Hepatocyte (in vitro differentiated cells): ENCODE results near the gene ARHGEF25. TPM values are rescaled to one million over a fixed set of nuclear protein-coding genes. Genes with fewer than 3 reads are reported as not detected.
A peak's percentile ranks its signal among the peaks of the same experiment; 100 is the strongest.

ENCODE experiments used
- DNase-seq: peaks from one replicate; pipeline ENCODE4 v3.0.0-alpha.2; 2016; ENCODE audit warnings: low spot score
- H2AFZ ChIP-seq: fragments of 200-600 bp; sonication (generic); 2 replicates; pipeline ENCODE4 v1.6.0; 2016; ENCODE audit warnings: antibody characterized with exemption, mild to moderate bottlenecking
- H3K27ac ChIP-seq: fragments of 200-600 bp; sonication (generic); 2 replicates; pipeline ENCODE4 v1.5.1; 2016; ENCODE audit warnings: mild to moderate bottlenecking
- H3K27me3 ChIP-seq: fragments of 200-600 bp; sonication (generic); 2 replicates; pipeline ENCODE4 v1.6.1; 2016
- H3K36me3 ChIP-seq: fragments of 200-600 bp; sonication (generic); replicated peaks from 2 replicates; pipeline ENCODE4 v1.5.1; 2016; ENCODE audit warnings: low read depth; ENCODE audit not compliant: insufficient read depth
- H3K4me1 ChIP-seq: fragments of 200-600 bp; sonication (generic); 2 replicates; pipeline ENCODE4 v1.5.1; 2016; ENCODE audit warnings: mild to moderate bottlenecking, moderate library complexity; ENCODE audit not compliant: insufficient read depth
- H3K4me2 ChIP-seq: fragments of 200-600 bp; sonication (generic); 2 replicates; pipeline ENCODE4 v1.6.0; 2016
- H3K4me3 ChIP-seq: fragments of 200-600 bp; sonication (generic); 2 replicates; pipeline ENCODE4 v1.5.1; 2016; ENCODE audit warnings: mild to moderate bottlenecking
- H3K79me2 ChIP-seq: fragments of 200-600 bp; sonication (generic); 2 replicates; pipeline ENCODE4 v1.6.0; 2017; ENCODE audit warnings: mild to moderate bottlenecking
- H3K9me2 ChIP-seq: fragments of 200-600 bp; sonication (generic); replicated peaks from 2 replicates; pipeline ENCODE4 v1.6.0; 2017; ENCODE audit warnings: mild to moderate bottlenecking; ENCODE audit not compliant: insufficient read depth
- H3K9me3 ChIP-seq: fragments of 200-600 bp; sonication (generic); 2 replicates; pipeline ENCODE4 v1.5.1; 2016; ENCODE audit warnings: low read depth, mild to moderate bottlenecking
- H4K20me1 ChIP-seq: fragments of 200-600 bp; sonication (generic); 2 replicates; pipeline ENCODE4 v1.6.0; 2016; ENCODE audit warnings: mild to moderate bottlenecking; ENCODE audit not compliant: insufficient read depth, poor library complexity, severe bottlenecking
- CTCF ChIP-seq: fragments of 200-600 bp; sonication (generic); IDR thresholded peaks from 2 replicates; pipeline ENCODE4 v1.5.1; 2016; ENCODE audit warnings: antibody characterized with exemption, mild to moderate bottlenecking; ENCODE audit not compliant: poor library complexity
- EZH2 ChIP-seq: fragments of 200-600 bp; sonication (generic); IDR thresholded peaks from 2 replicates; pipeline ENCODE4 v1.6.1; 2016; ENCODE audit warnings: antibody characterized with exemption, mild to moderate bottlenecking, borderline replicate concordance
- EZH2phosphoT487 ChIP-seq: fragments of 200-600 bp; sonication (generic); IDR thresholded peaks from one replicate; pipeline ENCODE4 v1.6.1; 2018; ENCODE audit warnings: antibody characterized with exemption, mild to moderate bottlenecking, low read depth, moderate library complexity; ENCODE audit not compliant: unreplicated experiment, severe bottlenecking
- WGBS: methylation state at CpG from one replicate; pipeline ENCODE4 v1.1.6; 2016; ENCODE audit warnings: low lambda C conversion rate; ENCODE audit errors: missing lambda C conversion rate; 5-methylcytosine and 5-hydroxymethylcytosine counted together
- polyA plus RNA-seq: library from polyadenylated mRNA; unstranded; fragments of >200 nt; fragmentation: Nextera tagmentation; extraction: Ambion mirVana; gene quantifications from 2 replicates; pipeline ENCODE4 v1.2.1, GENCODE V29; 2016
- total RNA-seq: library from RNA; depleted of rRNA; stranded (reverse); fragments of >200 nt; gene quantifications from 2 replicates; pipeline ENCODE4 v1.2.3, GENCODE V29; 2014

Gene ARHGEF25
- total and polyA plus RNA-seq, 2 experiments from 2014 or later = 0.29 to 12.6 TPM

DNA sequence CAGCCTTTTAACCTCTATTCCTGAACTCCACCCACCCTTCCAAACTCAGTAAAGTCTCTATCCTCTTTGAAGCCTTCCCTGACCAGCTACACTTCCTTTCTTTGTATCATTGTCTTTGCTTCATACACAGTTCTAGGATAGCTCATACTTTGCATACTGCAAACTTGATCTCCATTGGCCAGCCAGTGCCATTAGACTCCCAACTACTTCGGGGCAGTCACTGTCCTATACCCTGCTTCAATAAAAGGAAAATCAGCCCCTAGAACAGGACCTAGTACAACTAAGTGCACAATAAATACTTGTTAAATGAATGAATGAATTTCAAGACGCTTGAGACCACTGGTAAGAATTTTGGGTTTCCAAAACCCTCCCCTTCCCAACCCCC, 20.8 kb upstream of the ARHGEF25 start:
- 36% methylated on average over 2 of the region's 2 CpGs for WGBS
- no peak for TF ChIP-seq CTCF
- no peak for TF ChIP-seq EZH2phosphoT487
- no peak for TF ChIP-seq EZH2
- DNase-seq = no peak
- H3K27me3 ChIP-seq = peaks cover 30% of the 10 kb centered on the region
- H3K9me2 ChIP-seq = no peaks in the 10 kb centered on the region
- H3K4me3 ChIP-seq = peak overlapping the region; percentile 85
- H3K9me3 ChIP-seq = no peaks in the 10 kb centered on the region
- peak overlapping the region; percentile 89 for H3K4me2 ChIP-seq
- no peaks in the 10 kb centered on the region for H3K4me1 ChIP-seq
- H3K36me3 ChIP-seq = no peaks in the 10 kb centered on the region
- H3K79me2 ChIP-seq = peaks cover 30% of the 10 kb centered on the region
- no peaks in the 10 kb centered on the region for H4K20me1 ChIP-seq
- peak overlapping the region; percentile 93 for H3K27ac ChIP-seq
- H2AFZ ChIP-seq = peak overlapping the region; percentile 87

DNA sequence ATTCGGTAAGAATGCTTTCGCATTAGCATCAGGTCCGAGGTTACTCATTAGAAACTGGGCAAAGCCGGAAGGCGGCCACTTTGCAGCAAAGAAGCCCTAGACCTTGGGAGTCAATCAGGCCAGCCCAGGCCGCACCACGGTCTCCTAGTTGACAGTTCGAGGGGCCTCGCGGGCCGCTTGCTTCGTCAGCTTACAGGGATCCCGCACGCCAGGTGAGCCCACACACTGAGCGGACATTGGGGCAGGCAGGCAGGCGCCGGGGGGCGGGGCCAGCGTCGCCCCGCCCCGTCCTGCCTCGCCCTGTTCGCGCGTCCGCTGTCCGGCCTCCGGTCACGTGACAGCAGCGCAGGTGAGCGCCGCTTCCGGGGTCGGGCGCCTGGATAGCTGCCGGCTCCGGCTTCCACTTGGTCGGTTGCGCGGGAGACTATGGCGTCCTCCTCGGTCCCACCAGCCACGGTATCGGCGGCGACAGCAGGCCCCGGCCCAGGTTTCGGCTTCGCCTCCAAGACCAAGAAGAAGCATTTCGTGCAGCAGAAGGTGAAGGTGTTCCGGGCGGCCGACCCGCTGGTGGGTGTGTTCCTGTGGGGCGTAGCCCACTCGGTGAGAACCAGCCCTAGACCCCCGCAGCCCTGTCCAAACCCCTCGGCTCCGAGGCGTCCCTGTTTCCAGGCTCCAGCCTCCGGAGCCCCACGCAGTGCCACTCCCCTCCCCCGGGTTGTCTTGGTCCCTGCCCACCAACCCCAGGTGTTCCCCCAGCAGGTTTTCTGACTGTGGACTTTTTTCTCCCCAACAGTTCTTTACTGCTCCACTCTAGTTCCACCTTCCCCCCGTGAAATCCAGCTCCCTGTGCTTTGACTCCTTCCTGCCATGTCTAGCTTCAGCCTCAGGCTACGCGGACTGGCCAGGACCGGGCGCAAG, 20.1 kb upstream of the ARHGEF25 start, which contains the start of gene PIP4K2C:
Gene PIP4K2C (plus strand): TSS at position 329 of the 918 bp plus-strand sequence. CDS start 98 bp downstream, at position 427.
- Histone ChIP-seq H3K9me3 (no peaks in the 10 kb centered on the region), H3K9me2 (no peaks in the 10 kb centered on the region), H3K27ac (peak within 1 kb of the TSS; percentile 93), H3K36me3 (no peaks in the 10 kb centered on the region), H3K4me2 (peak within 1 kb of the TSS; percentile 89), H3K4me3 (peak within 1 kb of the TSS; percentile 85), H2AFZ (peak within 1 kb of the TSS; percentile 87), H3K4me1 (no peaks in the 10 kb centered on the region), H3K27me3 (peaks cover 26% of the 10 kb centered on the region), H3K79me2 (peaks cover 30% of the 10 kb centered on the region), H4K20me1 (no peaks in the 10 kb centered on the region)
- TF ChIP-seq EZH2phosphoT487 = no peak
- TF ChIP-seq EZH2 = no peak
- no peak for TF ChIP-seq CTCF
- WGBS = under 1% methylated on average over 62 of the region's 69 CpGs
- DNase-seq = peak; percentile 95

- DNase-seq = no peak
- H4K20me1 ChIP-seq = no peaks in the 10 kb centered on the region
- peak overlapping the region; percentile 85 for H3K4me3 ChIP-seq
- no peaks in the 10 kb centered on the region for H3K9me3 ChIP-seq
- H3K4me2 ChIP-seq = peak overlapping the region; percentile 89
- no peaks in the 10 kb centered on the region for H3K36me3 ChIP-seq
- peak overlapping the region; percentile 87 for H2AFZ ChIP-seq
- H3K27ac ChIP-seq = peak overlapping the region; percentile 93
- H3K79me2 ChIP-seq = peaks cover 30% of the 10 kb centered on the region
- WGBS = 25% methylated on average over 10 of the region's 10 CpGs
- no peak for TF ChIP-seq EZH2
- no peak for TF ChIP-seq EZH2phosphoT487
- TF ChIP-seq CTCF = no peak
- H3K27me3 ChIP-seq = peaks cover 19% of the 10 kb centered on the region
- no peaks in the 10 kb centered on the region for H3K4me1 ChIP-seq
- no peaks in the 10 kb centered on the region for H3K9me2 ChIP-seq
Observed at GRCh38 chr12:57591782-57592325, 19.4 kb upstream of the ARHGEF25 start.
